ENCODE measurements around the gene FASN.

FASN gene

DNA sequence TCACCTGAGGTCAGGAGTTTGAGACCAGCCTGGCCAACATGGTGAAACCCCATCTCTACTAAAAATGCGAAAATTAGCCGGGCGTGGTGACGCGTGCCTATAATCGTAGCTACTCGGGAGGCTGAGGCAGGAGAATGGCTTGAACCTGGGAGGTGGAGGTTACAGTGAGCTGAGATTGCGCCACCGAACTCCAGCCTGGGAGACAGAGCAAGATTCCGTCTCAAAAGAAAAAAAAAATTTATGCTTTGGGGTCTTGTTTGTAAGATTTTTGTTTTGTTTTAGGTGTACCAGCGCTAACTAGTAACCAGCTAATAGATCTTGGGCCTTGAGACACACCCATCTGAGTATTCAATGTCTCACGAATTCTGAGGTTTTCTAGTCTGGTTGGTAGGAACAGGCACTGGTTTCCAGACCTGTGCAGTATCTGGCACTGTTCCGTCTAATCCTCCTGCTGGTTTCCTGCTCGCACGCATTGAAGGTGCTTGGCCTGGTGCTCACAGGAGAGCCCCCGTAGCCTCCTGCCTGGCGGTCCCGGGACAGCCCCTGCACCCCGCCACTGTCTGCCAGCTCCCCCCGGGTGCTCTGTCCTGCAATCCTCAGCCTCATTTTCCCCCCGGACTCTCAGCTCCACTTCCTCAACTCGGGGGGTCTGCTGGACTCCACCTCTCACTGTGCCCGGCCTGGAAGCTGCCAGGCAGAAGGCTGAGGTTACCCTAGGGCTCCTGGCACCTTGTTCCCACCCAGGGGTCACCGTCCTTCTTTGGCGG is 21.8 kb downstream of the FASN start:
- TF ChIP-seq, protein P1, sequence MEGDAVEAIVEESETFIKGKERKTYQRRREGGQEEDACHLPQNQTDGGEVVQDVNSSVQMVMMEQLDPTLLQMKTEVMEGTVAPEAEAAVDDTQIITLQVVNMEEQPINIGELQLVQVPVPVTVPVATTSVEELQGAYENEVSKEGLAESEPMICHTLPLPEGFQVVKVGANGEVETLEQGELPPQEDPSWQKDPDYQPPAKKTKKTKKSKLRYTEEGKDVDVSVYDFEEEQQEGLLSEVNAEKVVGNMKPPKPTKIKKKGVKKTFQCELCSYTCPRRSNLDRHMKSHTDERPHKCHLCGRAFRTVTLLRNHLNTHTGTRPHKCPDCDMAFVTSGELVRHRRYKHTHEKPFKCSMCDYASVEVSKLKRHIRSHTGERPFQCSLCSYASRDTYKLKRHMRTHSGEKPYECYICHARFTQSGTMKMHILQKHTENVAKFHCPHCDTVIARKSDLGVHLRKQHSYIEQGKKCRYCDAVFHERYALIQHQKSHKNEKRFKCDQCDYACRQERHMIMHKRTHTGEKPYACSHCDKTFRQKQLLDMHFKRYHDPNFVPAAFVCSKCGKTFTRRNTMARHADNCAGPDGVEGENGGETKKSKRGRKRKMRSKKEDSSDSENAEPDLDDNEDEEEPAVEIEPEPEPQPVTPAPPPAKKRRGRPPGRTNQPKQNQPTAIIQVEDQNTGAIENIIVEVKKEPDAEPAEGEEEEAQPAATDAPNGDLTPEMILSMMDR (IDR thresholded peaks at IDR 0.05): no peak

- TF ChIP-seq, protein P1 (IDR thresholded peaks at IDR 0.05): no peak
Observed at GRCh38 chr17:82073446-82073845, 24.6 kb downstream of the FASN start.

DNA sequence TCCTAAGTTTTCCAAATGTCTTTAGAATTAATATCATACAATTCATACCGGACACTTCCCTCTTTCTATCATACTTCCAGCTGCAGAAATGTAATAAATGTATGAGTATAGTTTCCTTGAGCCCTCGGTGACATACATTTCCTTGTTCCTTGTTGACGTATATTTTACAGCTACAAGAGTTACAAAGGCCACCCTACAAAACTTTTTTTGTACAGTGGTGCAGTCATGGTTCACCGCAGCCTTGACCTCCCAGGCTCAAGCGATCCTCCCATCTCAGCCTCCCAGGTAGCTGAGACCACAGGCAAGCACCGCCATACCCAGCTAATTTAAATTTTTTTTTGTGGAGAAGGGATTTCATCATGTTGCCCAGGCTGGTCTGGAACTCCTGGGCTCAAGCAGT is 25.2 kb downstream of the FASN start:
- TF ChIP-seq, protein P1 (IDR thresholded peaks at IDR 0.05): no peak

DNA sequence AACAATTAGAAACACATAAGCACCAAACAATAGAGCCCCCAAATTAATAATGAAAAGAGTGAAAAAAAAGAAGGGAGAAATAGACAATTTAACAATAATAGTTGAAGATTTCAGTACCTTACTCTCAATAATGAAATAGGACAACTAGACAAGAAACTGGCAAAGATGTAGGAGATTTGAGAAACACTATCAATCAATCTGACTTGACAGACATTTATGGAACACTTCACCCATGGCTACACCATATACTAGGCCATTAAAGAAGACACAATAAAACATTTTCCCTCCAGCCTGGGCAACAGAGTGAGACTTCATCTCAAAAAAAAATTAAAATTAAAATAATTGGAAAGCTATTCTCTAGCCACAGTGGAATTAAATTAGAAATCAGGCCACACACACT is 27.4 kb downstream of the FASN start:
- TF ChIP-seq, protein P1 (IDR thresholded peaks at IDR 0.05): no peak

GRCh38 chr17:82065638-82066303 is 32.3 kb downstream of the FASN start, which contains the start of gene DUS1L:
DUS1L (minus strand) TSS chr17:82065804; CDS start chr17:82065059, 745 bp downstream.
- TF ChIP-seq, protein P1 (IDR thresholded peaks at IDR 0.05): no peak

GRCh38 chr17:82065193-82065637 is 32.8 kb downstream of the FASN start:
- TF ChIP-seq, protein P1 (IDR thresholded peaks at IDR 0.05): no peak

DNA sequence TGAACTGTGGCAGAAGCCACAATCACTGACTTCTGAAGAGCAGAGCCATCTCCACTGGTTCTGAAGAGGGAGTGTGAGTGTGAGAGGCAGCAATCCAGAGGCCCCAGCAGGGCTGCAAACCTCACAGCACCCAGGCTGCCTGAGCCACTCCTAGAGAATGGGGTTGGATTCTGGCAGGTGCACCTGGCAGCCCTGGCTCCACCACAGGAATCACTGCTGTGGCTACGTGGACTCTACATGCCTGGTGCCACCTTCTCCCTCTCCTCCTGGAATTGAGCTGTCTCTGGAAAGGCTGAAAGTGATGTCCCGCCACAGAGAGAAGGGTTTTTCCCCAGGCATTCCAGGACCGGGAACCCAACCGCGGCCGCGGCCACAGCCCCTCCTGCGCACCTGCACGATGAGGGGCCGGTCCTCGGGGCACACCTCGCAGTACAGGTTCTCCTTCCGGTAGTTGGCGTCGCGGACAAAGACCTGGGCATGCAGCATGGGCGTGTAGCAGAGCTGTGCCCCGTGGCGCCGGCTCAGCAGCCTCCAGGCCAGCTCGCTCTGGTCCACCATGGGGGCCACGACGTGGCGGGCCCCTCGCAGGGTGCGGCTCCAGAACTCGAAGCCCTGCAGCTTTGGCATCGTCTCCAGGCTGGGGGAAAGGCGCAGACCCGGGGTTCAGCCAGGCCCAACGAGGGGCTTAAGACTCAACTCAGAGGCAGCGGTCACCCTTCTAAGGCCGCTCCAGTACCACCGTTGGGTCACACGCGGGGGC is 33.4 kb downstream of the FASN start:
- TF ChIP-seq, protein P1 (IDR thresholded peaks at IDR 0.05): no peak
